ENCODE results near the gene TOP3A. TPM values are rescaled to one million over a fixed set of nuclear protein-coding genes. Genes with fewer than 3 reads are reported as not detected.

Gene TOP3A
- total and polyA plus RNA-seq, 2 donors (not counting 1 experiment from before 2014, with no cell fraction given) = 13.4 to 55.8 TPM

GRCh38 chr17:18248811-18249210 is 66.0 kb downstream of the TOP3A start:
- no peak overlapping the region for H3K27ac ChIP-seq (ENCODE audit: low read length in 2 of 2)
- H3K4me1 ChIP-seq (ENCODE audit: control insufficient read depth in 2 of 2, insufficient read depth in 2 of 2, low read length in 2 of 2) = no peaks in the 10 kb centered on the region
- H3K4me2 ChIP-seq (replicated peaks; ENCODE audit: low read depth, low read length, poor library complexity, severe bottlenecking) = no peak overlapping the region
- no peak for TF ChIP-seq EZH2 (IDR thresholded peaks at IDR 0.05; ENCODE audit: borderline replicate concordance, insufficient read depth, low read depth, low read length, poor library complexity, severe bottlenecking)
- TF ChIP-seq CTCF (IDR thresholded peaks at IDR 0.05) = no peak
- no peaks in the 10 kb centered on the region for H3K9me3 ChIP-seq (ENCODE audit: control extremely low read depth in 1 of 3, control insufficient read depth in 2 of 3, insufficient read depth in 1 of 3, low read length in 2 of 3)
- no peaks in the 10 kb centered on the region for H3K27me3 Mint-ChIP-seq
- ChIA-PET CTCF (interaction anchor here (0.6 to 1.8 kb wide), 6 partner anchors 11 to 114 kb away, joined by 3 to 6 read pairs (median 3); partner anchors contain the start of gene MIEF2), POLR2A (interaction anchor here (1.0 kb wide), 1 partner anchor 10 kb away, joined by 3 read pairs; the partner anchor contains the start of gene FLII)
- WGBS (ENCODE audit: insufficient coverage) = 96% methylated on average over 2 of the region's 7 CpGs
- ATAC-seq (ENCODE audit: low read depth) (no peak), DNase-seq (no peak)
- H3K4me3 Mint-ChIP-seq = no peak overlapping the region
- H4K20me1 ChIP-seq (ENCODE audit: control insufficient read depth, insufficient read depth, low read length, poor library complexity, severe bottlenecking) = no peaks in the 10 kb centered on the region
- H3K9ac ChIP-seq (ENCODE audit: low read length) = no peak overlapping the region
- H3K79me2 ChIP-seq (ENCODE audit: control insufficient read depth, insufficient read depth, low read length) = no peaks in the 10 kb centered on the region
- peaks cover 5 to 78% of the 10 kb centered on the region in 2 experiments for H3K36me3 ChIP-seq (replicated peaks in 1 of 2; ENCODE audit: control extremely low read depth in 1 of 2, control insufficient read depth in 1 of 2, extremely low read depth in 1 of 2, insufficient read depth in 2 of 2, low read length in 1 of 2)
- no peak overlapping the region for H3K27ac Mint-ChIP-seq
- no peaks in the 10 kb centered on the region for H3K27me3 ChIP-seq (replicated peaks in 1 of 4; ENCODE audit: control extremely low read depth in 1 of 4, control insufficient read depth in 3 of 4, insufficient read depth in 4 of 4, low read length in 3 of 4)
- intact Hi-C loops (cut with micrococcal nuclease) = no loop called here
- no peak overlapping the region for H3K4me3 ChIP-seq (ENCODE audit: control extremely low read depth in 1 of 5, extremely low read depth in 1 of 5, insufficient read depth in 1 of 5, low read depth in 2 of 5, low read length in 4 of 5)
- H3K9me3 Mint-ChIP-seq (ENCODE audit: insufficient read depth) = no peaks in the 10 kb centered on the region
- H2AFZ ChIP-seq (ENCODE audit: insufficient read depth, low read depth, low read length, poor library complexity, severe bottlenecking) = no peak overlapping the region
- H3K4me1 Mint-ChIP-seq = peaks cover 6% of the 10 kb centered on the region

GRCh38 chr17:18248300-18248731 is 66.5 kb downstream of the TOP3A start:
- Histone ChIP-seq H3K27me3 (replicated peaks in 1 of 4; ENCODE audit: control extremely low read depth in 1 of 4, control insufficient read depth in 3 of 4, insufficient read depth in 4 of 4, low read length in 3 of 4) (no peaks in the 10 kb centered on the region), H3K9ac (ENCODE audit: low read length) (no peak overlapping the region), H3K36me3 (replicated peaks in 1 of 2; ENCODE audit: control extremely low read depth in 1 of 2, control insufficient read depth in 1 of 2, extremely low read depth in 1 of 2, insufficient read depth in 2 of 2, low read length in 1 of 2) (peaks cover 5 to 76% of the 10 kb centered on the region in 2 experiments), H2AFZ (ENCODE audit: insufficient read depth, low read depth, low read length, poor library complexity, severe bottlenecking) (no peak overlapping the region), H4K20me1 (ENCODE audit: control insufficient read depth, insufficient read depth, low read length, poor library complexity, severe bottlenecking) (no peaks in the 10 kb centered on the region), H3K4me2 (replicated peaks; ENCODE audit: low read depth, low read length, poor library complexity, severe bottlenecking) (no peak overlapping the region), H3K4me1 (ENCODE audit: control insufficient read depth in 2 of 2, insufficient read depth in 2 of 2, low read length in 2 of 2) (no peaks in the 10 kb centered on the region), H3K9me3 (ENCODE audit: control extremely low read depth in 1 of 3, control insufficient read depth in 2 of 3, insufficient read depth in 1 of 3, low read length in 2 of 3) (no peaks in the 10 kb centered on the region), H3K4me3 (ENCODE audit: control extremely low read depth in 1 of 5, extremely low read depth in 1 of 5, insufficient read depth in 1 of 5, low read depth in 2 of 5, low read length in 4 of 5) (no peak overlapping the region), H3K27ac (ENCODE audit: low read length in 2 of 2) (no peak overlapping the region), H3K79me2 (ENCODE audit: control insufficient read depth, insufficient read depth, low read length) (no peaks in the 10 kb centered on the region)
- H3K9me3 Mint-ChIP-seq (ENCODE audit: insufficient read depth) = no peaks in the 10 kb centered on the region
- H3K27me3 Mint-ChIP-seq = no peaks in the 10 kb centered on the region
- H3K4me1 Mint-ChIP-seq = peaks cover 6% of the 10 kb centered on the region
- H3K27ac Mint-ChIP-seq = peak overlapping the region; percentile 72
- ATAC-seq (ENCODE audit: low read depth) (peak; percentile 75), DNase-seq (peak; percentile 79)
- H3K4me3 Mint-ChIP-seq = no peak overlapping the region
- 43% methylated on average over 9 of the region's 9 CpGs for WGBS (ENCODE audit: insufficient coverage)
- intact Hi-C loops (cut with micrococcal nuclease) = no loop called here
- ChIA-PET CTCF (interaction anchor here (0.6 to 1.8 kb wide), 7 partner anchors 11 to 316 kb away, joined by 3 to 6 read pairs (median 3); partner anchors contain the start of gene MIEF2), POLR2A (interaction anchor here (1.0 kb wide), 1 partner anchor 10 kb away, joined by 3 read pairs; the partner anchor contains the start of gene FLII)
- TF ChIP-seq CTCF (IDR thresholded peaks at IDR 0.05) = peak; percentile 75
- no peak for TF ChIP-seq EZH2 (IDR thresholded peaks at IDR 0.05; ENCODE audit: borderline replicate concordance, insufficient read depth, low read depth, low read length, poor library complexity, severe bottlenecking)
